Measurements from ENCODE around the gene CPNE2. TPM values are rescaled to one million over a fixed set of nuclear protein-coding genes. Genes with fewer than 3 reads are reported as not detected.
A peak's percentile ranks its signal among the peaks of the same experiment; 100 is the strongest.

The CPNE2 gene
- polyA plus RNA-seq, 1 donor (not counting 4 experiments of a cell fraction or from before 2014, with no cell fraction given) = 26.5 TPM

- H3K4me2 ChIP-seq (ENCODE audit: control insufficient read depth, extremely low read depth, insufficient read depth, low read depth, low read length) = peak overlapping the region; percentile 79
- no peak overlapping the region for H2AFZ ChIP-seq (ENCODE audit: control insufficient read depth, low read length)
- no peaks in the 10 kb centered on the region for H3K9me3 ChIP-seq (ENCODE audit: control insufficient read depth, low read depth, low read length)
- TF ChIP-seq EZH2 (IDR thresholded peaks at IDR 0.05; ENCODE audit: low read length) (no peak), CTCF (optimal IDR thresholded peaks at IDR 0.05 in 1 of 3, IDR thresholded peaks at IDR 0.05 in 1 of 3, conservative IDR thresholded peaks at IDR 0.05 in 1 of 3; ENCODE audit: extremely low read depth in 1 of 3, insufficient read depth in 2 of 3, low read length in 3 of 3) (no peak)
- peak overlapping the region; percentile 80 for H3K27ac ChIP-seq (ENCODE audit: control insufficient read depth, insufficient read depth, low read length)
- H3K9me1 ChIP-seq (ENCODE audit: control insufficient read depth, extremely low read depth, insufficient read depth, low read length) = no peaks in the 10 kb centered on the region
- H3K79me2 ChIP-seq (ENCODE audit: control insufficient read depth, insufficient read depth, low read length) = peaks cover 82% of the 10 kb centered on the region
- H3K27me3 ChIP-seq (ENCODE audit: control insufficient read depth, extremely low read depth, insufficient read depth, low read length) = no peaks in the 10 kb centered on the region
- H4K20me1 ChIP-seq (ENCODE audit: control insufficient read depth, extremely low read depth, insufficient read depth, low read length) = no peaks in the 10 kb centered on the region
- H3K4me3 ChIP-seq (ENCODE audit: control insufficient read depth in 2 of 3, extremely low read depth in 1 of 3, insufficient read depth in 2 of 3, low read depth in 1 of 3, low read length in 3 of 3) = peak overlapping the region in 2 of 3 experiments; percentile 46 to 52
- FAIRE-seq = peak; percentile 97
- peaks cover 2 to 5% of the 10 kb centered on the region in 2 experiments for H3K36me3 ChIP-seq (ENCODE audit: control insufficient read depth in 2 of 2, extremely low read depth in 1 of 2, insufficient read depth in 2 of 2, low read length in 2 of 2)
- peak overlapping the region; percentile 45 for H3K9ac ChIP-seq (ENCODE audit: control insufficient read depth, extremely low read depth, insufficient read depth, low read length)
- no peak for DNase-seq (ENCODE audit: low read depth, low spot score)
- peaks cover 55% of the 10 kb centered on the region for H3K4me1 ChIP-seq (ENCODE audit: control insufficient read depth, extremely low read depth, insufficient read depth, low read length)
- dilution Hi-C loops (cut with MboI; ENCODE audit: extremely low pct_ligation_motif_present, low sequenced_read_pairs) = no loop called here
These were observed 102.1 kb downstream of the CPNE2 start for GRCh38 chr16:57194512-57194911.

- H3K4me2 ChIP-seq (ENCODE audit: control insufficient read depth, extremely low read depth, insufficient read depth, low read depth, low read length) = no peak overlapping the region
- H3K4me1 ChIP-seq (ENCODE audit: control insufficient read depth, extremely low read depth, insufficient read depth, low read length) = peaks cover 42% of the 10 kb centered on the region
- H3K36me3 ChIP-seq (ENCODE audit: control insufficient read depth in 2 of 2, extremely low read depth in 1 of 2, insufficient read depth in 2 of 2, low read length in 2 of 2) = peaks cover 0 to 5% of the 10 kb centered on the region in 2 experiments
- DNase-seq (ENCODE audit: low read depth, low spot score) (no peak), FAIRE-seq (no peak)
- H2AFZ ChIP-seq (ENCODE audit: control insufficient read depth, low read length) = no peak overlapping the region
- H3K27ac ChIP-seq (ENCODE audit: control insufficient read depth, insufficient read depth, low read length) = peak overlapping the region; percentile 14
- H3K27me3 ChIP-seq (ENCODE audit: control insufficient read depth, extremely low read depth, insufficient read depth, low read length) = no peaks in the 10 kb centered on the region
- H3K79me2 ChIP-seq (ENCODE audit: control insufficient read depth, insufficient read depth, low read length) = peaks cover 65% of the 10 kb centered on the region
- dilution Hi-C loops (cut with MboI; ENCODE audit: extremely low pct_ligation_motif_present, low sequenced_read_pairs) = no loop called here
- H3K9me1 ChIP-seq (ENCODE audit: control insufficient read depth, extremely low read depth, insufficient read depth, low read length) = no peaks in the 10 kb centered on the region
- no peak overlapping the region for H3K4me3 ChIP-seq (ENCODE audit: control insufficient read depth in 2 of 3, extremely low read depth in 1 of 3, insufficient read depth in 2 of 3, low read depth in 1 of 3, low read length in 3 of 3)
- H3K9ac ChIP-seq (ENCODE audit: control insufficient read depth, extremely low read depth, insufficient read depth, low read length) = no peak overlapping the region
- H3K9me3 ChIP-seq (ENCODE audit: control insufficient read depth, low read depth, low read length) = no peaks in the 10 kb centered on the region
- H4K20me1 ChIP-seq (ENCODE audit: control insufficient read depth, extremely low read depth, insufficient read depth, low read length) = no peaks in the 10 kb centered on the region
- TF ChIP-seq EZH2 (IDR thresholded peaks at IDR 0.05; ENCODE audit: low read length) = no peak
- TF ChIP-seq CTCF (optimal IDR thresholded peaks at IDR 0.05 in 1 of 3, IDR thresholded peaks at IDR 0.05 in 1 of 3, conservative IDR thresholded peaks at IDR 0.05 in 1 of 3; ENCODE audit: extremely low read depth in 1 of 3, insufficient read depth in 2 of 3, low read length in 3 of 3) = no peak
These were observed 103.9 kb downstream of the CPNE2 start for GRCh38 chr16:57196286-57196685.

Measured in keratinocyte (primary cell).